Activated T-helper 2 cell treated with anti-CD3 and anti-CD28 coated beads, Interferon-gamma antibody, Interleukin-2, Interleukin-4, amounts not matched to agents 10 μg/mL and 5 μg/mL and 100 μg/mL, durations not matched to agents 14 hours and 24 hours and 36 hours (primary cell): ENCODE results near the gene UQCC5. TPM values are rescaled to one million over a fixed set of nuclear protein-coding genes. Genes with fewer than 3 reads are reported as not detected.
A peak's percentile ranks its signal among the peaks of the same experiment; 100 is the strongest.

Experiments used
- DNase-seq: peaks from one replicate; pipeline ENCODE4 v3.0.0; 2021; ENCODE audit warnings: low spot score
- H3K27ac Mint-ChIP-seq: one replicate; pipeline ENCODE4 v1.8.0; 2021; ENCODE audit warnings: mixed read lengths
- H3K27me3 Mint-ChIP-seq: one replicate; pipeline ENCODE4 v1.8.0; 2021; ENCODE audit warnings: low read depth, mixed read lengths
- H3K36me3 Mint-ChIP-seq: one replicate; pipeline ENCODE4 v1.8.0; 2021; ENCODE audit warnings: low read depth, mixed read lengths
- H3K4me1 Mint-ChIP-seq: one replicate; pipeline ENCODE4 v1.8.0; 2021; ENCODE audit warnings: low read depth, mixed read lengths
- H3K4me3 Mint-ChIP-seq: one replicate; pipeline ENCODE4 v1.8.0; 2021; ENCODE audit warnings: low read depth, mild to moderate bottlenecking, moderate library complexity, mixed read lengths
- H3K9me3 Mint-ChIP-seq: one replicate; pipeline ENCODE4 v1.8.0; 2021; ENCODE audit warnings: mixed read lengths
- intact Hi-C: fragments of 100-400 bp; cut with micrococcal nuclease; formaldehyde crosslinking; loops from one replicate; pipeline ENCODE4 v1.15.1; 2023
- total RNA-seq: library from RNA; stranded (reverse); gene quantifications from 2 replicates; pipeline ENCODE4 v1.2.3, GENCODE V29; 2022

The UQCC5 gene
- total RNA-seq, 1 donor from 2014 or later = 16.4 TPM

GRCh38 chr3:52537726-52538421, 1.5 kb downstream of the UQCC5 start:
- no peak for DNase-seq

GRCh38 chr3:52539010-52539653, 2.7 kb downstream of the UQCC5 start:
- H3K4me1 Mint-ChIP-seq = peaks cover 41% of the 10 kb centered on the region
- H3K4me3 Mint-ChIP-seq = peak overlapping the region; percentile 40
- H3K27me3 Mint-ChIP-seq = no peaks in the 10 kb centered on the region
- intact Hi-C loops = loop anchor here (5.0 to 10.0 kb wide), 3 partner anchors 148 to 484 kb away; partner anchors contain the start of genes DUSP7, GNL3, PBRM1 and STIMATE
- peaks cover 41% of the 10 kb centered on the region for H3K36me3 Mint-ChIP-seq
- no peaks in the 10 kb centered on the region for H3K9me3 Mint-ChIP-seq
- no peak for DNase-seq
- H3K27ac Mint-ChIP-seq = peak overlapping the region; percentile 15

More at GRCh38 chr3:52537726-52538421, 1.5 kb downstream of the UQCC5 start:
- intact Hi-C loops = loop anchor here (2.0 to 10.0 kb wide), 4 partner anchors 149 to 483 kb away; partner anchors contain the start of genes DUSP7, GLT8D1, GNL3 and PBRM1
- Mint-ChIP-seq H3K27me3 (no peaks in the 10 kb centered on the region), H3K4me1 (peaks cover 41% of the 10 kb centered on the region), H3K4me3 (peak overlapping the region; percentile 100), H3K27ac (peak overlapping the region; percentile 1), H3K36me3 (peaks cover 41% of the 10 kb centered on the region), H3K9me3 (no peaks in the 10 kb centered on the region)

- Mint-ChIP-seq H3K4me3 (no peak overlapping the region), H3K27me3 (no peaks in the 10 kb centered on the region), H3K27ac (no peak overlapping the region), H3K36me3 (peaks cover 52% of the 10 kb centered on the region), H3K4me1 (peaks cover 35% of the 10 kb centered on the region), H3K9me3 (no peaks in the 10 kb centered on the region)
- intact Hi-C loops = no loop called here
- no peak for DNase-seq
These were observed 4.6 kb downstream of the UQCC5 start for GRCh38 chr3:52541050-52541449.

GRCh38 chr3:52544937-52545336, 8.5 kb downstream of the UQCC5 start:
- H3K4me1 Mint-ChIP-seq = peaks cover 19% of the 10 kb centered on the region
- intact Hi-C loops = no loop called here
- DNase-seq = no peak
- no peak overlapping the region for H3K4me3 Mint-ChIP-seq
- H3K27me3 Mint-ChIP-seq = no peaks in the 10 kb centered on the region
- no peaks in the 10 kb centered on the region for H3K9me3 Mint-ChIP-seq
- peaks cover 49% of the 10 kb centered on the region for H3K36me3 Mint-ChIP-seq
- no peak overlapping the region for H3K27ac Mint-ChIP-seq

DNA sequence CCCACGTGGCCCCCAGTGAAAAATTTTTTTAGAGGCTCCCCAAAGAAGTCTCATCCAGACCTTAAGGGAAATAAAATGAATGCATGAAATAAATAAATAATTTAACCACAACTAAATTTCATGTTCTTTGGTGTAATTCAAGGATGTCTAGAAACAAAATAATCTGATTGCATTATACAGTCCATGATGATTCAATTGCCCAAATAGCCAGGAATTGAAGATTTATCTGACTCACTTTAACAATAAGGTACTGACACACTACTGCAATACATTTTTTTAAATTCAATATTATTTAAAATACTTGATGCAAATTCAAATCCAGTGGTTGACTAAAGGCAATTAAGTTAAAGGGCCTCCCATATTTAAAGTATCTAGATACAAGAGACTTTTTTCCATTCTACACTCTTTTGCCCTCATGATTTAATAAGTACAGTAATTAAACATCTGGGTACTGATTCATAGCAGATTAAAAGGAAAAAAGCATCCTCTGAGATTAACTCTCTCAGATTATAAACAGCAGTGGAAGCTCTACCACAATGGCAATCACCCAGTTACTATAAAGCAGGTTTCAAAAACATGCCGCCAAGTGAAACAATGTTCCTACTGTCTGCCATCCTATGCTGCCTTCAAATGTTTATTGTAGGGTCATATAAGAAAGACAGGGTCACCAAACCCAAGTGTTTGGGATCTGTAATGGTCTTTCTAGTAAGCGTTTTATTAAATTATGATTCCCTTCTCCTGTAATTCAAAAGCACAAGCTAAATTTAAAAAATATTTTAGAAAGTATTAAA, 9.9 kb downstream of the UQCC5 start:
- Mint-ChIP-seq H3K36me3 (peaks cover 43% of the 10 kb centered on the region), H3K4me3 (no peak overlapping the region), H3K4me1 (peaks cover 10% of the 10 kb centered on the region), H3K27me3 (no peaks in the 10 kb centered on the region), H3K27ac (no peak overlapping the region), H3K9me3 (no peaks in the 10 kb centered on the region)
- no peak for DNase-seq
- intact Hi-C loops = no loop called here

DNA sequence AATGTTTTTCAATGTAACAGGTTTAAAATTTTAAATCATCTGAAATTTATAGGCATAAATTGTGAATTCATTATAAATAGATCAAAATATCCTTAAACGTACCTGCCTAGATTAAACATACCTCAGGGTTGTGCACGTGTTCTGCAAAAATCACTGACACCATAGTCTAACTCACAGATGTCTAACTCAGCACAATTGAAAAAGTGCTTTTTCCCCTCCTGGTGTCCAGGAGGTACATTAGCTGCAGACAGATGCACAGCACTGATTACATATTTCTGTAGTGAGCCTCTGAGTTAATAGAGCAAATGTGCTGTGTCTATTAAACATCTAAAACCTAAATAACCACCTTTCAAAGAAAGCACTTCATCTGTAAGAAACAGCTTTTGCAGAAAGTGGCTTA, 10.7 kb downstream of the UQCC5 start:
- no peak overlapping the region for H3K27ac Mint-ChIP-seq
- intact Hi-C loops = no loop called here
- peaks cover 42% of the 10 kb centered on the region for H3K36me3 Mint-ChIP-seq
- H3K4me3 Mint-ChIP-seq = no peak overlapping the region
- DNase-seq = no peak
- peaks cover 8% of the 10 kb centered on the region for H3K4me1 Mint-ChIP-seq
- H3K9me3 Mint-ChIP-seq = no peaks in the 10 kb centered on the region
- H3K27me3 Mint-ChIP-seq = no peaks in the 10 kb centered on the region

GRCh38 chr3:52551118-52551517, 14.7 kb downstream of the UQCC5 start:
- DNase-seq = no peak
- Mint-ChIP-seq H3K27ac (no peak overlapping the region), H3K4me3 (no peak overlapping the region), H3K4me1 (peaks cover 14% of the 10 kb centered on the region), H3K9me3 (no peaks in the 10 kb centered on the region), H3K36me3 (peaks cover 55% of the 10 kb centered on the region), H3K27me3 (no peaks in the 10 kb centered on the region)
- intact Hi-C loops = no loop called here

GRCh38 chr3:52552089-52552488, 15.7 kb downstream of the UQCC5 start:
- peaks cover 13% of the 10 kb centered on the region for H3K4me1 Mint-ChIP-seq
- H3K27ac Mint-ChIP-seq = no peak overlapping the region
- intact Hi-C loops = no loop called here

DNA sequence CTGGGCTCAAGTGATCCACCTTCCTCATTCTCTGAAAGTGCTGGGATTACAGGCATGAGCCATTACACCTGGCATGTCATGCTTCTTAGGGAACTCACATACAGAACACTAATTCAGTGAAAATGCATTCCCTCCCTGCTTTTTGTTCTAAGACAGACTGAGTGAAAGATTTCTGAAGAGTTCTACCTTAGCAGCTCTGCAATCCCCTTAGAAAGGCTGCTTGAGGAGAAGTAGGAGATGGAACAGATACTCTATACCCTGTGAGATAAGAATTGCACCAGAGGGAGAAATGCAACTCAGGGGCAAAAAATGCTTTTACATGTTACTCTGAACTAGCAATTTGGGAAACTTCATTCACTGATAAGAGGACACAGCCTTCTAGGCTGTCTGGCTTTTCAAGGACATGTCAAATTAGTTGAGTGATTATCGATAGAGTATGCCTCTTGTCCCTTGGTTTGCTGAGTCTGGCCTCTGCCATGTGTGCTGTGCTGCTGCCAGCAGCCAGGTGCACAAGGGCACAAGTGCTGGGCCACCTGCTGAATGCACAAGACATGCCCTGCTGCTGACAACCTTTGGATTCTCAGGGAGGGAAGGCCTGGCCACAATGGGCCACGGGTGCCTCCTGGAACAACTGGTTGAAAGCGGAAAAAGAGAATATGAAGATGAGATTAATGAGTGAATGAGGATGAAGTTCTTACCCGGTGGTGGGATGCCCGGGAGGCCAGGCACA, 17.8 kb downstream of the UQCC5 start:
- Mint-ChIP-seq H3K4me1 (peaks cover 5% of the 10 kb centered on the region), H3K4me3 (no peak overlapping the region), H3K36me3 (peaks cover 50% of the 10 kb centered on the region), H3K27me3 (no peaks in the 10 kb centered on the region), H3K9me3 (no peaks in the 10 kb centered on the region), H3K27ac (no peak overlapping the region)
- intact Hi-C loops = no loop called here
- DNase-seq = no peak

More at GRCh38 chr3:52552089-52552488, 15.7 kb downstream of the UQCC5 start:
- no peaks in the 10 kb centered on the region for H3K27me3 Mint-ChIP-seq
- H3K4me3 Mint-ChIP-seq = no peak overlapping the region
- peaks cover 52% of the 10 kb centered on the region for H3K36me3 Mint-ChIP-seq
- no peaks in the 10 kb centered on the region for H3K9me3 Mint-ChIP-seq
- no peak for DNase-seq

GRCh38 chr3:52555056-52555455, 18.7 kb downstream of the UQCC5 start:
- no peak overlapping the region for H3K4me3 Mint-ChIP-seq
- H3K9me3 Mint-ChIP-seq = no peaks in the 10 kb centered on the region
- intact Hi-C loops = no loop called here
- no peak overlapping the region for H3K27ac Mint-ChIP-seq
- peaks cover 55% of the 10 kb centered on the region for H3K36me3 Mint-ChIP-seq
- no peak for DNase-seq
- H3K4me1 Mint-ChIP-seq = peaks cover 5% of the 10 kb centered on the region
- no peaks in the 10 kb centered on the region for H3K27me3 Mint-ChIP-seq

DNA sequence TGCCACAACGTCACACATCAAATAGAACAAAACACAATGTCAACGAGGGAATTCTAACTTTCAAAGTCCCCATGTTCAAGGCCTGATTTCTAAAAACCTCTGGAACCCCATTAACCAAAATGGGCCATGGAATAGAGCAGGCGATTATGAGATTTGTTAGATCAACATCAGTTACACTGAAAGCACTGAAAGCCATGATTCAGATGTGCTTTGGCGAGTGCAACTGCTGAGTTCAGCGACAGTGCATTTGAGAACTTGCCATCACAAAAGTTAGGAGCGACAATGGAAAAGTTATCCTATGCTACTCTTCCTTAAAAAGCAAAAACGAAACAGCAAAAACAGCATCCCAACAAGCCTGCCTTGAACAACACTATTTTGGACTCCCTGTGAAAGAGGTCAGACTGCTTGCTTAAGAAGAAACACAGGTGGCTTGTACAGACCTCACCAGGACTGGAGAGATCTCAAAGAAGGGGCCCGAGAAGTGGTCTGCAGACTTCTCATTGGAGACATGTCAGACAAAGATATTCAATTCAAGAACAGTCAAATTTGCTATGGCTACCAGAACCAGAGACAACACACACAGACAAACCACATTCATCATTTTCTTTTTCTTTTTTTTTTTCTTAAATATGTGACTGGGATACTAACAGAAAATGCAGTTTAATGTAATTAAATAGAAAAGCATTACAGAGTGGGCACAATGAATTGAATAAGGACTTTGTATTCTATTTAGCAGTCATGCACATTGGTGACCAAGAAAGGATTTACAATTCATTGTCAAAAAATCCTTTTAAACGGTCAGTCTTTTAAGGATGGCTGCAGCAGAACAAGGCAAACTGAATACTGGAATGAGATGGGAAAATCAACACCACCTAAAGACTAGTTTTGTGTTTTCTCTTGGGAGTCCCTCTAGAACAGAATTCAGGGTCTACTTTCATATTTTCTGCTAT, 20.9 kb downstream of the UQCC5 start:
- no peaks in the 10 kb centered on the region for H3K9me3 Mint-ChIP-seq
- no peaks in the 10 kb centered on the region for H3K27me3 Mint-ChIP-seq
- no peak overlapping the region for H3K27ac Mint-ChIP-seq
- DNase-seq = no peak
- H3K36me3 Mint-ChIP-seq = peaks cover 55% of the 10 kb centered on the region
- no peak overlapping the region for H3K4me3 Mint-ChIP-seq
- intact Hi-C loops = no loop called here
- H3K4me1 Mint-ChIP-seq = peaks cover 5% of the 10 kb centered on the region
